ENCODE measurements around the gene COPS3. TPM values are rescaled to one million over a fixed set of nuclear protein-coding genes. Genes with fewer than 3 reads are reported as not detected.

Gene COPS3
- total and polyA plus RNA-seq, 9 of the 15 experiments (the other 6 are each of a cell fraction or from before 2014, with no cell fraction given), result 92.4 to 295 (median 167) TPM

DNA sequence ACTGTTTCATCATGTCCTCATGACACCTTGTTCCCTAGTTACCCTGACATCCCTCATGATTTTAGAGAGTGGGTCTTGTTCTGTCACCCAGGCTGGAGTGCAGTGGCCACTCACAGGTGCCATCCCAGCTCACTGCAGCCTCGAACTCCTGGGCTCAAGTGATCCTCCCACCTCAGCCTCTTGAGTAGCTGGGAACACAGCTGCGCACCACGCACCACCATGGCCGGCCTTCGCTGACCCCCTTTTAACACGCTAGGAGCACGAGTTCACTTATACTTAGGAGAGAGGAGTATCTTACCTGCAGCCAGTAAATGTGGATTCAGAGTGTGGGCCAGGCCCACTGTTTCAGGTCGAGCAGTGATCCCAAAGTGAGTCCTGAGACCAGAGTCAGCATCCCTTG is 43.6 kb upstream of the COPS3 start (continued):
- TF ChIP-seq, protein P1, sequence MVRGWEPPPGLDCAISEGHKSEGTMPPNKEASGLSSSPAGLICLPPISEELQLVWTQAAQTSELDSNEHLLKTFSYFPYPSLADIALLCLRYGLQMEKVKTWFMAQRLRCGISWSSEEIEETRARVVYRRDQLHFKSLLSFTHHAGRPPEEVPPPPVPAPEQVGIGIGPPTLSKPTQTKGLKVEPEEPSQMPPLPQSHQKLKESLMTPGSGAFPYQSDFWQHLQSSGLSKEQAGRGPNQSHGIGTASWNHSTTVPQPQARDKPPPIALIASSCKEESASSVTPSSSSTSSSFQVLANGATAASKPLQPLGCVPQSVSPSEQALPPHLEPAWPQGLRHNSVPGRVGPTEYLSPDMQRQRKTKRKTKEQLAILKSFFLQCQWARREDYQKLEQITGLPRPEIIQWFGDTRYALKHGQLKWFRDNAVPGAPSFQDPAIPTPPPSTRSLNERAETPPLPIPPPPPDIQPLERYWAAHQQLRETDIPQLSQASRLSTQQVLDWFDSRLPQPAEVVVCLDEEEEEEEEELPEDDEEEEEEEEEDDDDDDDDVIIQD (CRISPR knock-in tag; IDR thresholded peaks at IDR 0.05), result no peak
- TF ChIP-seq PHTF2 (CRISPR knock-in tag; IDR thresholded peaks at IDR 0.05), result no peak
- no peak for TF ChIP-seq FOXA1 (IDR thresholded peaks at IDR 0.05; ENCODE audit: borderline replicate concordance)
- no peak for TF ChIP-seq E2F3 (CRISPR knock-in tag; IDR thresholded peaks at IDR 0.05)

DNA sequence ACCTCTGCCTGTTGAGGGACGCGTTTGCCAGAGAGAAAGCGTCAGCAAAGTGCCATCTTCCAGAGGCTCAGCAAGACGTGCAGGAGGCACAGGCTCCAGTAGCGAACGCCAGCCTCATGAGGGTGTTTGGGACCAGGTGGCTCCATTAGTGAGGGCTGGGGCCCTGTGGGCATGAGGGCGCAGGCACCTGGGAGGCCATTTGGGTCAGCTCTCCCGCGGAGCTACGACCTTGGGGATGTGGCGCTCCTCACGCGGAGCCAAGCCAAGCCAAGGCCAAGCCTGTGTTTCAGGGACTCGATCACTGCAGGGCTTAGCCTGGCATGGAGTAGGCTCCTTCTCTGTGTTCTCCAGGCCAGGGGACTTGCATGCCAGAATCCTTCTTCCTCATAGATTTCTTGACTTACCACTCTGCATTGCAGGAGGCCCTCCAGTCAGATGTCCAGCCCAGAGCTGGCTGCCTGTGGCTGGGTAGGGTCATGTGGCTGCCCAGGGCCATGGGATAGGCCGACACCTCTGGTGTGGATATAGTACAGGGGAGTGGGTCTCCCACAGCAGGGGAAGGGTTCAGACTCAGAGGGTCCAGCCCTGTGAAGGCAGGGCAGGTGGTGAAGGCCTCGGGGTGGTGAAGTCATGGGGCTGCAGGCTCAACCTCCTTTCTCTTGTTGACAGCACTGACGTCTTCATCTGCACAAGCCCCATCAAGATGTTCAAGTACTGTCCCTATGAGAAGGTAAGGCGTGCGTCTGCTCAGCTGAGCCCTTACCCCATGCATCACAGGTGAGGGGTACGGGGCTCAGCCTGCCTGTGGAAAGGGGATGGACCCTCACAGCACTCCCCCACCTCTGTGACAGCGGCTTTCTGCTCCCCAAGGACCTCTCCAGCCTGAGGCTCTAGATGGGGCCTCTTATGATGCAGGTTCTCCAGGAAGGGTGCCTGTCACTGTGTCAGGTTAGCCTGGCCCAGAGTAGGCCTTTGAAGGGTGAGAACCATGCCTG is 41.8 kb upstream of the COPS3 start:
- Histone ChIP-seq H3K9me1 (ENCODE audit: control insufficient read depth, insufficient read depth, low read length) (no peaks in the 10 kb centered on the region), H3K27ac (ENCODE audit: extremely low read depth, low read depth, low read length) (no peak overlapping the region), H3K4me1 (replicated peaks in 1 of 2; ENCODE audit: control insufficient read depth in 2 of 2, insufficient read depth in 2 of 2, low read length in 2 of 2) (no peaks in the 10 kb centered on the region; a peak in 1 of 5 replicates), H3K27me3 (ENCODE audit: control insufficient read depth in 2 of 2, insufficient read depth in 2 of 2, low read length in 2 of 2) (no peaks in the 10 kb centered on the region), H3K4me3 (no peak overlapping the region), H3K4me2 (ENCODE audit: insufficient read depth, low read length) (no peak overlapping the region), H3K9me3 (replicated peaks; ENCODE audit: control insufficient read depth, insufficient read depth, low read depth, low read length) (no peaks in the 10 kb centered on the region), H3K79me2 (ENCODE audit: control insufficient read depth, insufficient read depth, low read length) (no peaks in the 10 kb centered on the region), H2AFZ (ENCODE audit: low read depth, low read length) (no peak overlapping the region), H3K9ac (ENCODE audit: insufficient read depth in 1 of 2, low read depth in 2 of 2, low read length in 2 of 2) (peak overlapping the region in 1 of 2 experiments; percentile 17; a peak in 1 of 4 replicates), H4K20me1 (replicated peaks; ENCODE audit: control insufficient read depth, insufficient read depth, low read length) (no peaks in the 10 kb centered on the region), H3K36me3 (ENCODE audit: control insufficient read depth, insufficient read depth, low read length) (0 out of 3 replicates have a peak, but pooled peaks cover 3% of the 10 kb centered on the region)
- ChIA-PET POLR2A (no interaction called here), CTCF (ENCODE audit: low intra/inter-chr PET ratio) (no interaction called here)
- intact Hi-C loops (cut with micrococcal nuclease) (no loop called here), in situ Hi-C loops (cut with MboI) (no loop called here)
- FAIRE-seq, result no peak
- WGBS (ENCODE audit: insufficient coverage, low coverage, missing lambda C conversion rate), result 79% methylated on average over 15 of the region's 21 CpGs
- no peak for TF ChIP-seq RNF219 (CRISPR knock-in tag; IDR thresholded peaks at IDR 0.05)
- TF ChIP-seq POLR2G (IDR thresholded peaks at IDR 0.05; ENCODE audit: low read depth, low read length), result peak; percentile 24; the same call in 1 of the 2 replicates
- no TSS peak for BruUV-seq (replicated peaks)
- no peak for ATAC-seq
- DNase-seq (ENCODE audit: extremely low read depth in 1 of 4, low spot score in 3 of 4), result no peak

Measured in K562 (cell line).